ENCODE data around the gene DNAH11.
"Not testable (repeated sequence)": the region's sequence is repeated elsewhere in the genome, so short reads cannot be mapped to it uniquely, and the experiment has no call there.

DNAH11 gene

GRCh38 chr7:21893401-21893800 lies 350.6 kb downstream of the DNAH11 start:
- no peak for DNase-seq

- no peak for DNase-seq
These were observed 355.6 kb downstream of the DNAH11 start for GRCh38 chr7:21898265-21898930.

- DNase-seq = no peak
These were observed 359.4 kb downstream of the DNAH11 start for GRCh38 chr7:21902240-21902639.

- no peak for DNase-seq
These were observed 360.4 kb downstream of the DNAH11 start for GRCh38 chr7:21903020-21903786.

- DNase-seq = no peak
These were observed 365.9 kb downstream of the DNAH11 start for GRCh38 chr7:21908746-21909145.

GRCh38 chr7:21910253-21910652 lies 367.4 kb downstream of the DNAH11 start:
- no peak for DNase-seq

GRCh38 chr7:21911341-21911875 lies 368.6 kb downstream of the DNAH11 start:
- DNase-seq = no peak

- no peak for DNase-seq
These were observed 369.5 kb downstream of the DNAH11 start for GRCh38 chr7:21912305-21912704.

GRCh38 chr7:21912931-21913780 lies 370.3 kb downstream of the DNAH11 start:
- DNase-seq = no peak

- no peak for DNase-seq
These were observed 371.8 kb downstream of the DNAH11 start for GRCh38 chr7:21914671-21915070.

- no peak for DNase-seq
These were observed 372.3 kb downstream of the DNAH11 start for GRCh38 chr7:21915140-21915539.

- DNase-seq = no peak
These were observed 373.3 kb downstream of the DNAH11 start for GRCh38 chr7:21916176-21916575.

GRCh38 chr7:21916629-21917028 lies 373.8 kb downstream of the DNAH11 start:
- DNase-seq = no peak

GRCh38 chr7:21918216-21918615 lies 375.4 kb downstream of the DNAH11 start:
- DNase-seq = no peak

GRCh38 chr7:21920936-21921335 lies 378.1 kb downstream of the DNAH11 start:
- DNase-seq = no peak

- no peak for DNase-seq
These were observed 379.8 kb downstream of the DNAH11 start for GRCh38 chr7:21922605-21923004.

- no peak for DNase-seq
These were observed 380.8 kb downstream of the DNAH11 start for GRCh38 chr7:21923658-21924057.

GRCh38 chr7:21926448-21926847 lies 383.6 kb downstream of the DNAH11 start:
- DNase-seq = no peak

- no peak for DNase-seq
These were observed 384.9 kb downstream of the DNAH11 start for GRCh38 chr7:21927693-21928092.

- not testable (repeated sequence) for DNase-seq
These were observed 390.5 kb downstream of the DNAH11 start for GRCh38 chr7:21933293-21933692.

- no peak for DNase-seq
These were observed 392.0 kb downstream of the DNAH11 start for GRCh38 chr7:21934808-21935207.

- DNase-seq = no peak
These were observed 395.6 kb downstream of the DNAH11 start for GRCh38 chr7:21938463-21938862.

- no peak for DNase-seq
These were observed 396.5 kb downstream of the DNAH11 start for GRCh38 chr7:21939136-21939857.

Data from activated CD4-positive, alpha-beta T cell treated with anti-CD3 and anti-CD28 coated beads for 1 hour (primary cell).